VCaP (cell line): ENCODE results near the gene PTPRD.

Experiments used
- H3K27ac ChIP-seq: fragments of 450-650 bp; 2 replicates; pipeline ENCODE4 v1.5.1; 2017
- CTCF ChIP-seq: fragments of 450-650 bp; conservative IDR thresholded peaks from 2 replicates; pipeline ENCODE4 v1.5.1; 2017; ENCODE audit warnings: mild to moderate bottlenecking, moderate library complexity

PTPRD gene

GRCh38 chr9:10008101-10008799 is 604.6 kb downstream of the PTPRD start:
- H3K27ac ChIP-seq: no peak overlapping the region
- TF ChIP-seq CTCF: no peak

- TF ChIP-seq CTCF: no peak
- H3K27ac ChIP-seq: no peak overlapping the region
These were observed 605.4 kb downstream of the PTPRD start for GRCh38 chr9:10007356-10007755.

GRCh38 chr9:10005206-10005605 is 607.6 kb downstream of the PTPRD start:
- TF ChIP-seq CTCF: no peak
- H3K27ac ChIP-seq: no peak overlapping the region

GRCh38 chr9:10003047-10003446 is 609.8 kb downstream of the PTPRD start:
- no peak for TF ChIP-seq CTCF

GRCh38 chr9:10000669-10001068 is 612.1 kb downstream of the PTPRD start:
- TF ChIP-seq CTCF: no peak
- no peak overlapping the region for H3K27ac ChIP-seq

More at GRCh38 chr9:10003047-10003446, 609.8 kb downstream of the PTPRD start:
- no peak overlapping the region for H3K27ac ChIP-seq

- TF ChIP-seq CTCF: no peak; the same call in 1 of the 2 replicates
These were observed 614.1 kb downstream of the PTPRD start for GRCh38 chr9:9998491-9999287.

GRCh38 chr9:9997585-9997984 is 615.2 kb downstream of the PTPRD start:
- no peak for TF ChIP-seq CTCF
- H3K27ac ChIP-seq: no peak overlapping the region

More at GRCh38 chr9:9998491-9999287, 614.1 kb downstream of the PTPRD start:
- no peak overlapping the region for H3K27ac ChIP-seq
